Osteoblast (primary cell): ENCODE results near the gene ACOX3. TPM values are rescaled to one million over a fixed set of nuclear protein-coding genes. Genes with fewer than 3 reads are reported as not detected.

Experiments
- DNase-seq: peaks from one replicate; pipeline ENCODE4 v3.0.0; 2011; ENCODE audit warnings: low spot score, mixed read lengths; ENCODE audit not compliant: insufficient read length; ENCODE audit errors: missing footprints
- H2AFZ ChIP-seq: 2 replicates; pipeline ENCODE4 v1.6.0; 2011; ENCODE audit warnings: mild to moderate bottlenecking, low read length
- H3K27ac ChIP-seq: 2 replicates; pipeline ENCODE4 v1.5.1; 2011; ENCODE audit warnings: mild to moderate bottlenecking, low read depth, low read length, moderate library complexity
- H3K27me3 ChIP-seq: 2 replicates; pipeline ENCODE4 v1.6.0; 2012; ENCODE audit warnings: mild to moderate bottlenecking, control low read depth, inconsistent platforms, low read length, moderate library complexity; ENCODE audit not compliant: insufficient read depth
- H3K36me3 ChIP-seq: 2 replicates; pipeline ENCODE4 v1.5.1; 2011; ENCODE audit warnings: mild to moderate bottlenecking, low read length, control low read depth, moderate library complexity; ENCODE audit not compliant: insufficient read depth
- H3K4me1 ChIP-seq: 2 replicates; pipeline ENCODE4 v1.5.1; 2011; ENCODE audit warnings: mild to moderate bottlenecking, low read length, control low read depth, moderate library complexity; ENCODE audit not compliant: insufficient read depth
- H3K4me2 ChIP-seq: 2 replicates; pipeline ENCODE4 v1.6.0; 2011; ENCODE audit warnings: mild to moderate bottlenecking, low read length; ENCODE audit not compliant: insufficient read depth
- H3K4me3 ChIP-seq: fragments of 200-600 bp; sonication (generic); 3 replicates; pipeline ENCODE4 v1.5.1; 2012; ENCODE audit warnings: mild to moderate bottlenecking, low read length, inconsistent platforms; ENCODE audit not compliant: insufficient read depth
- H3K79me2 ChIP-seq: 2 replicates; pipeline ENCODE4 v1.6.0; 2012; ENCODE audit warnings: mild to moderate bottlenecking, low read length, control low read depth, inconsistent platforms; ENCODE audit not compliant: insufficient read depth
- H3K9me3 ChIP-seq: 2 replicates; pipeline ENCODE4 v1.5.1; 2011; ENCODE audit warnings: low read depth, low read length, control low read depth
- H4K20me1 ChIP-seq: 2 replicates; pipeline ENCODE4 v1.6.0; 2012; ENCODE audit warnings: mild to moderate bottlenecking, low read length, control low read depth; ENCODE audit not compliant: insufficient read depth
- total RNA-seq: library from RNA; depleted of rRNA; stranded (reverse); fragments of >200 nt; gene quantifications from 2 replicates; pipeline ENCODE4 v1.2.3, GENCODE V29; 2012
- TF ChIP-seq, protein P1 (sequence below): IDR thresholded peaks from 2 replicates; pipeline ENCODE4 v1.5.1; 2011; ENCODE audit warnings: mild to moderate bottlenecking, low read depth, low read length, moderate library complexity; ENCODE audit errors: extremely low read depth

The ACOX3 gene
- total RNA-seq, 1 donor: 24.2 TPM

DNA sequence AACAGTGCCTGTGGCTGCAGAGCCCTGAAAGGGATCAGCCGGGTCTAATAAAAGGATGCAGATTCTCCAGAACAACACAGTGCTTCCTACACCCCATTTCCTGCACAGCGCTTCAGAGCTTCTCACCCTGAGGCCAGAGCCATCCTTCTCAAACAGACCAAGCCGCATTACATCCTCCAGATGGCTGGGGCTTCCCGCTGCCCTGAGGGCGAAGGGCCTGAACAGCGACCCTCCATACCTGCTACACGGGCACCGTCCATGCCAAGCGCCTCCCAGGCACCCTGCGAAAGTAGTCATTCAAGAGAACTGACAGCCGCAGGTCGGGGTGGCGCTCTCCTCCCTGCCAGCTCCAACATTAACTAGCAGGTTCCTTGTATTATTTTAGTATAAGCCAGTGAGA lies 36.5 kb downstream of the ACOX3 start:
- Histone ChIP-seq H3K4me3 (no peak overlapping the region), H4K20me1 (peaks cover 15% of the 10 kb centered on the region), H3K79me2 (no peaks in the 10 kb centered on the region), H3K4me2 (no peak overlapping the region), H3K9me3 (no peaks in the 10 kb centered on the region), H3K27me3 (no peaks in the 10 kb centered on the region), H2AFZ (no peak overlapping the region), H3K36me3 (peaks cover 28% of the 10 kb centered on the region), H3K27ac (no peak overlapping the region), H3K4me1 (no peaks in the 10 kb centered on the region)
- TF ChIP-seq, protein P1, sequence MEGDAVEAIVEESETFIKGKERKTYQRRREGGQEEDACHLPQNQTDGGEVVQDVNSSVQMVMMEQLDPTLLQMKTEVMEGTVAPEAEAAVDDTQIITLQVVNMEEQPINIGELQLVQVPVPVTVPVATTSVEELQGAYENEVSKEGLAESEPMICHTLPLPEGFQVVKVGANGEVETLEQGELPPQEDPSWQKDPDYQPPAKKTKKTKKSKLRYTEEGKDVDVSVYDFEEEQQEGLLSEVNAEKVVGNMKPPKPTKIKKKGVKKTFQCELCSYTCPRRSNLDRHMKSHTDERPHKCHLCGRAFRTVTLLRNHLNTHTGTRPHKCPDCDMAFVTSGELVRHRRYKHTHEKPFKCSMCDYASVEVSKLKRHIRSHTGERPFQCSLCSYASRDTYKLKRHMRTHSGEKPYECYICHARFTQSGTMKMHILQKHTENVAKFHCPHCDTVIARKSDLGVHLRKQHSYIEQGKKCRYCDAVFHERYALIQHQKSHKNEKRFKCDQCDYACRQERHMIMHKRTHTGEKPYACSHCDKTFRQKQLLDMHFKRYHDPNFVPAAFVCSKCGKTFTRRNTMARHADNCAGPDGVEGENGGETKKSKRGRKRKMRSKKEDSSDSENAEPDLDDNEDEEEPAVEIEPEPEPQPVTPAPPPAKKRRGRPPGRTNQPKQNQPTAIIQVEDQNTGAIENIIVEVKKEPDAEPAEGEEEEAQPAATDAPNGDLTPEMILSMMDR: no peak
- DNase-seq: no peak

DNA sequence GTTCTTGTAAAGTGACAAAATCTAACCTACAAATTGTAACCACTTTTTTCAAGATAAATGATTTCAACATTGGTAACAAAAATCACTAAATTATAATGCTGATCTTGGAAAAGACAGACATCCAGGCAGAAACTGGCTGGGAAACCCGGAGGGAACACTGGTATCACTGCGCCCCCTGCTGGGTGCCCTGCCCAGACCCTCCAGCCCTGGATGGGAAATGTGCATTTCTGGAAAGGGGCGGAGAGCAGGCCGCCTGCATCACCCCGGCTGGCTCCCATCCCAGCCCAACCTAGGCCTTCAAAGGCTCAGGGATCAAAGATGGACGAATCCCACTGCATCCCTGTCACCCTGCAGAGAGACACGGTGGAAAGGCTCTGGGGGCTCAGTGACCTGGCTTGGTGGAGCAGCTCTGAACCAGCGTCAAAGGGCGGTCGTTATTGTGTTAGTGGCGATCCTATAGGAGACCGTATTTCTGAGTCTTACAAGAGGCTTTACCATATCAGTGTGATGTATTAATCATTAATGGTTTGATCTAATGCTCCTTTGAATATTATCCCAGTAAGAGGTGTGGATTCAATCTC lies 37.3 kb downstream of the ACOX3 start:
- H3K27ac ChIP-seq: no peak overlapping the region
- peak; percentile 98 for DNase-seq

DNA sequence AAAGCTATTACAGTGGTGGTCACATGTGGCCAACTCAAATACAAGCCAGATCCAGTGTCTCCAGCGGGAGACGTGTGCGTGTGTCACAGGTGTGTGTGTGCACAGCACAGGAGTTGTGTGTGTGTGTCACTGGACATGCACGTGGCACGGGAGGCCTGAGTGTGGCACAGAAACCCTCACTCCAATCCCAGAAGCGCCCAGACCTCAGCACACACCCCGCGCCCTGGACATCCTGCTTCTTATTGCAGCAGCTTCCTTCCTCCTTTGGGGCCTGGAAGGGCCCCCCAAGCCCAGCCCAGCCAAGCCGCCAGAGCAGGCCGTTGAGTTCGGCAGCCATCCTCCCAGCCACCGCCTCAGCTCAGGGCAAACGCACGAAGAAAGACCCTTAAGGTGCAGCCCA lies 37.9 kb downstream of the ACOX3 start:
- H3K9me3 ChIP-seq: no peaks in the 10 kb centered on the region
- H4K20me1 ChIP-seq: peaks cover 15% of the 10 kb centered on the region
- no peaks in the 10 kb centered on the region for H3K79me2 ChIP-seq
- DNase-seq: peak; percentile 70
- H3K4me2 ChIP-seq: no peak overlapping the region
- H2AFZ ChIP-seq: no peak overlapping the region
- no peak overlapping the region for H3K4me3 ChIP-seq
- peaks cover 29% of the 10 kb centered on the region for H3K36me3 ChIP-seq
- H3K27ac ChIP-seq: no peak overlapping the region
- H3K27me3 ChIP-seq: no peaks in the 10 kb centered on the region
- no peaks in the 10 kb centered on the region for H3K4me1 ChIP-seq
- TF ChIP-seq, protein P1: no peak

More for the DNA sequence above, 37.3 kb downstream of the ACOX3 start:
- no peaks in the 10 kb centered on the region for H3K79me2 ChIP-seq
- TF ChIP-seq, protein P1: peak; percentile 97
- H3K4me2 ChIP-seq: no peak overlapping the region
- H3K4me1 ChIP-seq: no peaks in the 10 kb centered on the region
- H2AFZ ChIP-seq: no peak overlapping the region
- H3K27me3 ChIP-seq: no peaks in the 10 kb centered on the region
- H4K20me1 ChIP-seq: peaks cover 15% of the 10 kb centered on the region
- H3K9me3 ChIP-seq: no peaks in the 10 kb centered on the region
- H3K36me3 ChIP-seq: peaks cover 31% of the 10 kb centered on the region
- H3K4me3 ChIP-seq: no peak overlapping the region

DNA sequence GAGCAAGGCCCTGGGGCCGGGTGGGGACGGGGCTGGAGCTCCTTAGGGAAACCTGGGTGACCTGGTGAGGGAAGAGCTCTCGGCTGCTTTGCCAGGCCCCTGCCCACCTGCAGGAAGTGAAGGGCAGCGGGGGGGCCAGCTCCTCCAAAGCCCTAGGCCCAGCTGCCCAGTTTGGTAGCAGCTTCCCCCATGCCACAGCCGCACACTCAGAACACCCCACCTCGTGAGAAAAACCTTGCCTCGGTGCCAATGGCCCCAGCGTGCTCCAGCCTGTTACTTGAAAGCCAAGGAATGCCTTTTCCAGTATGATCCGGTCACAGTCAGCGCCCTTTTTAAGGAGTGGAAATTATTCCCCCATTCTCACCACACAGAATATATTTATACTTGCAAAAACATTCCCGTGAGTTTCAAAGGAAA lies 38.3 kb downstream of the ACOX3 start:
- Histone ChIP-seq H2AFZ (no peak overlapping the region), H3K9me3 (no peaks in the 10 kb centered on the region), H4K20me1 (peaks cover 15% of the 10 kb centered on the region), H3K4me1 (no peaks in the 10 kb centered on the region), H3K79me2 (no peaks in the 10 kb centered on the region), H3K27me3 (no peaks in the 10 kb centered on the region), H3K36me3 (peaks cover 32% of the 10 kb centered on the region), H3K27ac (no peak overlapping the region), H3K4me3 (no peak overlapping the region), H3K4me2 (no peak overlapping the region)
- TF ChIP-seq, protein P1: no peak
- no peak for DNase-seq
